Measurements from ENCODE around the gene FAM9C.

GRCh38 chrX:12992544-12993118 is 51.8 kb downstream of the FAM9C start:
- no peak for TF ChIP-seq CTCF (optimal IDR thresholded peaks at IDR 0.05 in 1 of 3, IDR thresholded peaks at IDR 0.05 in 1 of 3, conservative IDR thresholded peaks at IDR 0.05 in 1 of 3; ENCODE audit: extremely low read depth in 1 of 3, insufficient read depth in 2 of 3, low read length in 3 of 3)
- no peak for TF ChIP-seq EZH2 (IDR thresholded peaks at IDR 0.05; ENCODE audit: low read length)
